Measurements from ENCODE around the gene ATP9A.
"Not testable (repeated sequence)": the region's sequence is repeated elsewhere in the genome, so short reads cannot be mapped to it uniquely, and the experiment has no call there.

The ATP9A gene

GRCh38 chr20:51775241-51775640, 7.1 kb upstream of the ATP9A start:
- peaks cover 14% of the 10 kb centered on the region for H3K9me3 Mint-ChIP-seq
- peaks cover 2% of the 10 kb centered on the region for H3K27me3 Mint-ChIP-seq
- intact Hi-C loops (cut with micrococcal nuclease) = no loop called here
- no peak overlapping the region for H3K27ac Mint-ChIP-seq
- H3K4me1 Mint-ChIP-seq (ENCODE audit: low read depth) = no peaks in the 10 kb centered on the region
- no peaks in the 10 kb centered on the region for H3K36me3 Mint-ChIP-seq (ENCODE audit: low read depth)
- H3K4me3 Mint-ChIP-seq = no peak overlapping the region

- no peak overlapping the region for H3K4me3 Mint-ChIP-seq
- intact Hi-C loops (cut with micrococcal nuclease) = no loop called here
- no peaks in the 10 kb centered on the region for H3K36me3 Mint-ChIP-seq (ENCODE audit: low read depth)
- H3K4me1 Mint-ChIP-seq (ENCODE audit: low read depth) = peaks cover 6% of the 10 kb centered on the region
- no peaks in the 10 kb centered on the region for H3K9me3 Mint-ChIP-seq
- no peak overlapping the region for H3K27ac Mint-ChIP-seq
- peaks cover 22% of the 10 kb centered on the region for H3K27me3 Mint-ChIP-seq
These were observed 4.0 kb upstream of the ATP9A start for GRCh38 chr20:51772236-51772635.

DNA sequence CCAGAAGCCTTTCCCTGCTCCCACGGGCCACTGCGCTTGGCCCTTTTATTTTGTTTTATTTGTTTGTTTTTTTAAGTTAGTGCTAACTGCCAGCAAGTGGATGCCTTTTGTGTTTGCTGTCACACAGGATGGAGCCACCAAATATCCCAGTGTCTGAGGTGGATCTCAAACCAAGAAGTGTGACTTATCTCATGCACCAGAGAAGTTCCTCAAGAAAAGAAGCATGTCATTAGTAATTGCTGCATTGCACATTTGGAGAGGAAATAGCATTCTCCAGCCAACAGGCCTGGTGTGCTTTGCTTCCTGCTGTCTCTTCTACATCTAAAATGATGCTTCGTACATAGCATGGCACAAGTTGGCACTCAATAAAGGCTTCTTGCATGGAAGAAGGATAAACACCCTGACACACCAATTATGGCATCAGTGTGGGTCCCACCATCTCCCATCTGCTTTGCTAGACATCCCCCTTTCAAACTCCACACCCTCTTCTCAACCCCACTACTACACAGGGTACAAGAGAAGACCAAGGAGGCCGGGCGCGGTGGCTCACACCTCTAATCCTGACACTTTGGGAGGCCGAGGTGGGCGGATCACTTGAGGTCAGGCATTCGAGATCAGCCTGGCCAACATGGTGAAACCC, 1.9 kb upstream of the ATP9A start:
- intact Hi-C loops (cut with micrococcal nuclease) = no loop called here
- H3K27ac Mint-ChIP-seq = no peak overlapping the region
- H3K9me3 Mint-ChIP-seq = no peaks in the 10 kb centered on the region
- H3K4me3 Mint-ChIP-seq = no peak overlapping the region
- H3K4me1 Mint-ChIP-seq (ENCODE audit: low read depth) = peaks cover 6% of the 10 kb centered on the region
- H3K36me3 Mint-ChIP-seq (ENCODE audit: low read depth) = no peaks in the 10 kb centered on the region
- peaks cover 31% of the 10 kb centered on the region for H3K27me3 Mint-ChIP-seq

GRCh38 chr20:51768759-51769517, 748 bp upstream of the ATP9A start:
- H3K27me3 Mint-ChIP-seq = peaks cover 31% of the 10 kb centered on the region
- no peak overlapping the region for H3K27ac Mint-ChIP-seq
- intact Hi-C loops (cut with micrococcal nuclease) = no loop called here
- no peaks in the 10 kb centered on the region for H3K36me3 Mint-ChIP-seq (ENCODE audit: low read depth)
- no peaks in the 10 kb centered on the region for H3K9me3 Mint-ChIP-seq
- H3K4me1 Mint-ChIP-seq (ENCODE audit: low read depth) = peaks cover 10% of the 10 kb centered on the region
- H3K4me3 Mint-ChIP-seq = peak overlapping the region; percentile 65

- Mint-ChIP-seq H3K27me3 (peaks cover 31% of the 10 kb centered on the region), H3K36me3 (ENCODE audit: low read depth) (no peaks in the 10 kb centered on the region), H3K27ac (no peak overlapping the region), H3K4me3 (peak overlapping the region; percentile 56), H3K4me1 (ENCODE audit: low read depth) (peaks cover 10% of the 10 kb centered on the region), H3K9me3 (no peaks in the 10 kb centered on the region)
- intact Hi-C loops (cut with micrococcal nuclease) = no loop called here
These were observed 960 bp downstream of the ATP9A start for GRCh38 chr20:51766994-51767866.

- peaks cover 31% of the 10 kb centered on the region for H3K27me3 Mint-ChIP-seq
- H3K9me3 Mint-ChIP-seq; H3K27ac Mint-ChIP-seq; H3K36me3 Mint-ChIP-seq (ENCODE audit: low read depth); intact Hi-C loops (cut with micrococcal nuclease); H3K4me1 Mint-ChIP-seq (ENCODE audit: low read depth); H3K4me3 Mint-ChIP-seq: not testable (repeated sequence)
These were observed 2.8 kb downstream of the ATP9A start for GRCh38 chr20:51765381-51765780.

DNA sequence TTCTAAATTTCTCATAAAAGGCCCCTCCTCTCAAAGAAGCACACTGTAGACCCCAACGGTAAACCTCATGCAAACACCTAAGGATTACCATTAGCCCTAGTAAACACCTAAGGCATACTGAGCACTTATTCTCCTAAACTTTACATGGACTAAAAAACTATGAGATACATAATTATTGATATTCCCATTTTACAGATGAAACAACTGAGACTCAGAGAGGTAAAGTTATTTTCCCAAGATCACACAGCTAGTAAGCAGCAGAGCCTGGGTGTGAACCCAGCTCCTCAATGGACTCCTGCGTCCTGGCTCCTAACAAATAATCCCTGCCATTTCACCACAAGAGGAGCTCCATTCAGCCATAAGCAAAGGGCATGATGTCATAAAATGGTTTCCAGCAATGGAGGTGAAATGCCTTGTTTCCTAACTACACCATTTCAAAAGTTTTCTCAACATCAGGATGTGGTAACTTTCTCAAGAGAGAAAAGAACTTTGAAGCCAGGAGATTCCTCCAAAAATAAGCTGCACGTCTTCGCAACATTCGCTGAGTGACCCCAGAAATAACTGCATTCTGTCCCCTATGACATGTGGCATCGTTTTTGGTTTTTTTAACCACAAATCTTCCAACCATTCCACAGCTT, 4.1 kb downstream of the ATP9A start:
- no peak overlapping the region for H3K27ac Mint-ChIP-seq
- no peak overlapping the region for H3K4me3 Mint-ChIP-seq
- intact Hi-C loops (cut with micrococcal nuclease) = no loop called here
- peaks cover 21% of the 10 kb centered on the region for H3K27me3 Mint-ChIP-seq
- peaks cover 10% of the 10 kb centered on the region for H3K4me1 Mint-ChIP-seq (ENCODE audit: low read depth)
- no peaks in the 10 kb centered on the region for H3K36me3 Mint-ChIP-seq (ENCODE audit: low read depth)
- H3K9me3 Mint-ChIP-seq = no peaks in the 10 kb centered on the region

GRCh38 chr20:51760905-51761546, 7.2 kb downstream of the ATP9A start:
- intact Hi-C loops (cut with micrococcal nuclease) = no loop called here
- Mint-ChIP-seq H3K9me3 (no peaks in the 10 kb centered on the region), H3K36me3 (ENCODE audit: low read depth) (no peaks in the 10 kb centered on the region), H3K4me3 (no peak overlapping the region), H3K27me3 (peaks cover 2% of the 10 kb centered on the region), H3K4me1 (ENCODE audit: low read depth) (peaks cover 4% of the 10 kb centered on the region), H3K27ac (no peak overlapping the region)

GRCh38 chr20:51759769-51760510, 8.2 kb downstream of the ATP9A start:
- peaks cover 4% of the 10 kb centered on the region for H3K4me1 Mint-ChIP-seq (ENCODE audit: low read depth)
- H3K9me3 Mint-ChIP-seq = no peaks in the 10 kb centered on the region
- H3K27ac Mint-ChIP-seq = no peak overlapping the region
- no peak overlapping the region for H3K4me3 Mint-ChIP-seq
- intact Hi-C loops (cut with micrococcal nuclease) = no loop called here
- no peaks in the 10 kb centered on the region for H3K27me3 Mint-ChIP-seq
- H3K36me3 Mint-ChIP-seq (ENCODE audit: low read depth) = no peaks in the 10 kb centered on the region

- Mint-ChIP-seq H3K4me1 (ENCODE audit: low read depth) (no peaks in the 10 kb centered on the region), H3K36me3 (ENCODE audit: low read depth) (no peaks in the 10 kb centered on the region), H3K27ac (no peak overlapping the region), H3K9me3 (no peaks in the 10 kb centered on the region), H3K4me3 (no peak overlapping the region), H3K27me3 (no peaks in the 10 kb centered on the region)
- intact Hi-C loops (cut with micrococcal nuclease) = no loop called here
These were observed 9.1 kb downstream of the ATP9A start for GRCh38 chr20:51758978-51759544.

- H3K27ac Mint-ChIP-seq = no peak overlapping the region
- H3K9me3 Mint-ChIP-seq = no peaks in the 10 kb centered on the region
- H3K4me3 Mint-ChIP-seq = no peak overlapping the region
- no peaks in the 10 kb centered on the region for H3K4me1 Mint-ChIP-seq (ENCODE audit: low read depth)
- intact Hi-C loops (cut with micrococcal nuclease) = no loop called here
- H3K27me3 Mint-ChIP-seq = no peaks in the 10 kb centered on the region
- H3K36me3 Mint-ChIP-seq (ENCODE audit: low read depth) = no peaks in the 10 kb centered on the region
These were observed 11.0 kb downstream of the ATP9A start for GRCh38 chr20:51757226-51757625.

DNA sequence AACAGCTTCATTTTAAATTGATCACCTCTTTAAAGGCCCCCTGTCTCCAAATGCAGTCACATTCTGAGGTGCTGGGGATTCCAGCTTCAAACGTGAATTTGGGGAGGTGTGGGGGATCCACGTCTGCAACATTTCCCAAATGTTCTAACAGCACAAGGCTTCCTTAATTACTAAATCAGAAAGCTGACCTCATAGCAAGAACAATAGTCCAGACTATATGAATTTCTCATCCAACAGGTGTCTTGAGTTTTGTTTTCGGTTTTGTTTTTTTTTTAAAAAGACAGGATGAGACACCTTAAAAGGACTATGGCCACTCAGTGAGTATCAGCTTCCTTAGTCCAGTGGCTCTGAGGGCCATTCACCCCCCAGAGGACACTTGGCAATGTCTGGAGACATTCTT, 11.5 kb downstream of the ATP9A start:
- intact Hi-C loops (cut with micrococcal nuclease) = no loop called here
- H3K9me3 Mint-ChIP-seq = no peaks in the 10 kb centered on the region
- no peak overlapping the region for H3K4me3 Mint-ChIP-seq
- no peaks in the 10 kb centered on the region for H3K4me1 Mint-ChIP-seq (ENCODE audit: low read depth)
- H3K36me3 Mint-ChIP-seq (ENCODE audit: low read depth) = no peaks in the 10 kb centered on the region
- H3K27me3 Mint-ChIP-seq = no peaks in the 10 kb centered on the region
- no peak overlapping the region for H3K27ac Mint-ChIP-seq

- H3K9me3 Mint-ChIP-seq; H3K36me3 Mint-ChIP-seq (ENCODE audit: low read depth); H3K4me1 Mint-ChIP-seq (ENCODE audit: low read depth); H3K27me3 Mint-ChIP-seq; intact Hi-C loops (cut with micrococcal nuclease); H3K4me3 Mint-ChIP-seq; H3K27ac Mint-ChIP-seq: not testable (repeated sequence)
These were observed 15.0 kb downstream of the ATP9A start for GRCh38 chr20:51753220-51753619.
